HCT116 (cell line): Measurements from ENCODE around the gene MKNK1. TPM values are rescaled to one million over a fixed set of nuclear protein-coding genes. Genes with fewer than 3 reads are reported as not detected.

ENCODE experiments used
- ATAC-seq: fragments of 200-7000 bp; cut with Tn5 transposase; 2 replicates; pipeline ENCODE4 v1.9.1; 2020; ENCODE audit warnings: mild to moderate bottlenecking, moderate library complexity
- BruUV-seq: library from RNA; stranded (reverse); fragments of 400-500 nt; replicated peaks from 2 replicates; lab custom pipeline; 2021; lab: Mats Ljungman, UMichigan
- CTCF ChIA-PET: fragments of 300-600 bp; sonication (Branson Sonifier 250); formaldehyde crosslinking; loops from one replicate; lab custom pipeline; 2021; ENCODE audit warnings: antibody characterized with exemption; lab: Charles Lee
- POLR2A ChIA-PET: fragments of 300-600, 350-600 bp; sonication (Branson Sonifier 250); formaldehyde crosslinking; loops from one replicate; lab custom pipeline; 2021; ENCODE audit warnings: antibody characterized with exemption; lab: Charles Lee
- RAD21 ChIA-PET, 2 experiments: fragments of 300-600 bp; sonication (Branson Sonifier 250); formaldehyde crosslinking; loops; one replicate each; lab custom pipeline; 2023; ENCODE audit warnings: low total read pairs in 2 of 2; ENCODE audit not compliant: uncharacterized antibody in 2 of 2, unreplicated experiment in 2 of 2, low non-redundant PET in 1 of 2; lab: Charles Lee
- DNase-seq: peaks from one replicate; pipeline ENCODE4 v3.0.0-alpha.2; 2010; ENCODE audit warnings: low read depth, low spot score
- H2AFZ ChIP-seq: fragments of 200-600 bp; shearing (Covaris generic), sonication (generic); 2 replicates; pipeline ENCODE4 v1.6.1; 2017; ENCODE audit warnings: low read depth, mixed run types, mixed read lengths, antibody characterized with exemption, low read length; ENCODE audit not compliant: poor library complexity, severe bottlenecking
- H3K27ac ChIP-seq: 2 replicates; pipeline ENCODE4 v1.5.1; 2012; ENCODE audit warnings: low read depth, low read length
- H3K27me3 ChIP-seq: fragments of 200-600 bp; sonication (generic); 2 replicates; pipeline ENCODE4 v1.6.1; 2016; ENCODE audit warnings: mixed run types, low read length, mixed read lengths; ENCODE audit not compliant: insufficient read depth
- H3K36me3 ChIP-seq, 2 experiments: fragments of 200-500 bp in 1 of 2; fragments of 200-600 bp in 1 of 2; sonication (Bioruptor generic) in 1 of 2; sonication (generic) in 1 of 2; 2 replicates each; pipeline versions ENCODE4 v1.5.1 to v1.6.1; 2014 to 2016; ENCODE audit warnings: low read length in 2 of 2, inconsistent platforms in 1 of 2, mixed read lengths in 1 of 2, mixed run types in 1 of 2; ENCODE audit not compliant: insufficient read depth in 2 of 2, control insufficient read depth in 1 of 2
- H3K4me1 ChIP-seq, 2 experiments: fragments of 200-600 bp in 1 of 2; sonication (generic) in 1 of 2; 2 replicates each; pipeline versions ENCODE4 v1.5.1 to v1.6.1; 2012 to 2017; ENCODE audit warnings: low read length in 2 of 2, inconsistent platforms in 1 of 2, mild to moderate bottlenecking in 1 of 2, mixed read lengths in 1 of 2, mixed run types in 1 of 2, moderate library complexity in 1 of 2; ENCODE audit not compliant: insufficient read depth in 2 of 2, control insufficient read depth in 1 of 2
- H3K4me2 ChIP-seq: fragments of 200-600 bp; sonication (generic); 2 replicates; pipeline ENCODE4 v1.6.1; 2017; ENCODE audit warnings: mixed run types, low read length, mixed read lengths
- H3K4me3 ChIP-seq, 2 experiments: fragments of 200-600 bp in 1 of 2; sonication (generic) in 1 of 2; replicated peaks in 1 of 2; 2 replicates each; pipeline ENCODE4 v1.5.1; 2011 to 2016; ENCODE audit warnings: low read length in 2 of 2, control low read depth in 1 of 2, low read depth in 1 of 2, mild to moderate bottlenecking in 1 of 2, mixed read lengths in 1 of 2, mixed run types in 1 of 2
- H3K79me2 ChIP-seq: fragments of 200-600 bp; sonication (generic); 2 replicates; pipeline ENCODE4 v1.6.1; 2017; ENCODE audit warnings: mild to moderate bottlenecking, mixed run types, low read length, moderate library complexity, mixed read lengths; ENCODE audit not compliant: insufficient read depth
- H3K9ac ChIP-seq: fragments of 200-600 bp; sonication (generic); 2 replicates; pipeline ENCODE4 v1.6.1; 2016; ENCODE audit warnings: low read length, mixed read lengths
- H3K9me2 ChIP-seq: fragments of 200-600 bp; sonication (generic), shearing (Covaris generic); 2 replicates; pipeline ENCODE4 v1.6.1; 2017; ENCODE audit warnings: mixed run types, mild to moderate bottlenecking, moderate library complexity; ENCODE audit not compliant: insufficient read depth
- H3K9me3 ChIP-seq, 2 experiments: fragments of 200-500 bp in 1 of 2; fragments of 200-600 bp in 1 of 2; sonication (Bioruptor generic) in 1 of 2; sonication (generic) in 1 of 2; 2 replicates each; pipeline ENCODE4 v1.6.1; 2014 to 2017; ENCODE audit warnings: low read length in 2 of 2, mixed read lengths in 2 of 2, inconsistent platforms in 1 of 2, low read depth in 1 of 2, mild to moderate bottlenecking in 1 of 2, mixed run types in 1 of 2, moderate library complexity in 1 of 2; ENCODE audit not compliant: control insufficient read depth in 1 of 2, insufficient read depth in 1 of 2
- H4K20me1 ChIP-seq: fragments of 200-600 bp; sonication (generic), shearing (Covaris generic); 2 replicates; pipeline ENCODE4 v1.6.1; 2017; ENCODE audit warnings: mixed run types, mild to moderate bottlenecking, moderate library complexity; ENCODE audit not compliant: insufficient read depth
- ATF3 ChIP-seq: IDR thresholded peaks from 2 replicates; pipeline ENCODE4 v1.6.1; 2012
- CBX3 ChIP-seq: IDR thresholded peaks from 2 replicates; pipeline ENCODE4 v1.6.1; 2012; ENCODE audit warnings: low read depth
- CEBPB ChIP-seq: IDR thresholded peaks from 2 replicates; pipeline ENCODE4 v1.6.1; 2012; ENCODE audit warnings: low read depth
- CTCF ChIP-seq, 3 experiments: fragments of 200-600 bp in 1 of 3; sonication (generic) in 1 of 3; IDR thresholded peaks in 2 of 3; conservative IDR thresholded peaks in 1 of 3; 2 replicates each; pipeline ENCODE4 v1.5.1; 2012 to 2017; ENCODE audit warnings: low read depth in 2 of 3, low read length in 2 of 3, antibody characterized with exemption in 1 of 3, borderline replicate concordance in 1 of 3, control low read depth in 1 of 3, mild to moderate bottlenecking in 1 of 3, mixed read lengths in 1 of 3, mixed run types in 1 of 3, moderate library complexity in 1 of 3; ENCODE audit not compliant: insufficient read depth in 1 of 3
- EGR1 ChIP-seq: IDR thresholded peaks from 2 replicates; pipeline ENCODE4 v1.6.1; 2012; ENCODE audit warnings: low read depth
- ELF1 ChIP-seq: IDR thresholded peaks from 2 replicates; pipeline ENCODE4 v1.6.1; 2012; ENCODE audit warnings: low read depth, borderline replicate concordance
- EZH2 ChIP-seq: fragments of 200-600 bp; sonication (generic); IDR thresholded peaks from 2 replicates; pipeline ENCODE4 v1.6.1; 2017; ENCODE audit warnings: antibody characterized with exemption, mixed run types
- FOSL1 ChIP-seq: IDR thresholded peaks from 2 replicates; pipeline ENCODE4 v1.6.1; 2012; ENCODE audit warnings: low read depth
- JUND ChIP-seq: IDR thresholded peaks from 2 replicates; pipeline ENCODE4 v1.6.1; 2012
- MAX ChIP-seq: IDR thresholded peaks from 2 replicates; pipeline ENCODE4 v1.6.1; 2012
- RAD21 ChIP-seq: IDR thresholded peaks from 2 replicates; pipeline ENCODE4 v1.6.1; 2012; ENCODE audit warnings: low read depth, mild to moderate bottlenecking
- SIN3A ChIP-seq: IDR thresholded peaks from 2 replicates; pipeline ENCODE4 v1.6.1; 2012; ENCODE audit warnings: low read depth
- SP1 ChIP-seq: IDR thresholded peaks from 2 replicates; pipeline ENCODE4 v1.6.1; 2012; ENCODE audit warnings: low read depth
- SRF ChIP-seq: IDR thresholded peaks from 2 replicates; pipeline ENCODE4 v1.6.1; 2012; ENCODE audit warnings: low read depth
- TCF7L2 ChIP-seq: IDR thresholded peaks from 2 replicates; pipeline ENCODE4 v1.7.0; 2011; ENCODE audit warnings: borderline replicate concordance, inconsistent platforms; ENCODE audit not compliant: insufficient read depth, insufficient read length; ENCODE audit errors: extremely low read depth
- YY1 ChIP-seq: IDR thresholded peaks from 2 replicates; pipeline ENCODE4 v1.6.1; 2011; ENCODE audit warnings: low read length, low read depth, moderate library complexity, mild to moderate bottlenecking; ENCODE audit not compliant: insufficient replicate concordance; ENCODE audit errors: extremely low read depth
- ZFX ChIP-seq: fragments of 450-650 bp; IDR thresholded peaks from 2 replicates; pipeline ENCODE4 v1.6.1; 2017
- ZNF274 ChIP-seq: fragments of 200-500 bp; sonication (Bioruptor generic); IDR thresholded peaks from 2 replicates; pipeline ENCODE4 v1.6.1; 2014; ENCODE audit warnings: mild to moderate bottlenecking, low read depth, low read length, inconsistent platforms
- intact Hi-C: fragments of 100-400 bp; cut with micrococcal nuclease; formaldehyde crosslinking; loops from 2 replicates; pipeline ENCODE4 v1.10.0; 2022
- total RNA-seq: library from RNA; stranded (reverse); gene quantifications from one replicate; pipeline ENCODE4 v1.2.1, GENCODE V29; 2021; ENCODE audit not compliant: unreplicated experiment

Gene MKNK1
- total RNA-seq, 1 experiment from 2014 or later: 30.9 TPM

- Histone ChIP-seq H3K9me2 (no peaks in the 10 kb centered on the region), H3K9ac (no peak overlapping the region), H3K4me1 (no peaks in the 10 kb centered on the region), H3K27ac (no peak overlapping the region)
- no TSS peak for BruUV-seq
- TF ChIP-seq SIN3A (no peak), SP1 (no peak), ATF3 (no peak), EGR1 (no peak), ELF1 (no peak), ZNF274 (no peak), EZH2 (no peak), MAX (no peak), YY1 (no peak), JUND (no peak), TCF7L2 (no peak), RAD21 (no peak), SRF (no peak), CEBPB (no peak), CBX3 (no peak), CTCF (IDR thresholded peaks at IDR 0.05 in 2 of 3, conservative IDR thresholded peaks at IDR 0.05 in 1 of 3; ENCODE audit: borderline replicate concordance in 1 of 3, insufficient read depth in 1 of 3, low read depth in 2 of 3, low read length in 2 of 3) (no peak), FOSL1 (no peak), ZFX (no peak)
- TF ChIP-seq, all 23 proteins: peak for 0
- DNase-seq: no peak
- intact Hi-C loops: no loop called here
- Histone ChIP-seq H3K27me3 (no peaks in the 10 kb centered on the region), H4K20me1 (no peaks in the 10 kb centered on the region), H2AFZ (no peak overlapping the region), H3K36me3 (peaks cover 0 to 6% of the 10 kb centered on the region in 2 experiments; a peak in 2 of 4 replicates), H3K79me2 (no peaks in the 10 kb centered on the region), H3K9me3 (no peaks in the 10 kb centered on the region), H3K4me2 (no peak overlapping the region), H3K4me3 (no peak overlapping the region)
- ChIA-PET POLR2A (no interaction called here), CTCF (no interaction called here), RAD21 (no interaction called here)
- no peak for ATAC-seq
Observed at GRCh38 chr1:46563341-46563740, 40.7 kb downstream of the MKNK1 start.
